WERI-Rb-1 (cell line): ENCODE measurements around the gene MAN1C1.
A peak's percentile ranks its signal among the peaks of the same experiment; 100 is the strongest.
"Not testable (repeated sequence)": the region's sequence is repeated elsewhere in the genome, so short reads cannot be mapped to it uniquely, and the experiment has no call there.

ENCODE experiments used
- DNase-seq: peaks from one replicate; pipeline ENCODE4 v3.0.0-alpha.2; 2020
- H3K27ac ChIP-seq: fragments of 250-450 bp; sonication (Bioruptor Pico); 2 replicates; pipeline ENCODE4 v1.5.1; 2020; ENCODE audit warnings: mild to moderate bottlenecking, moderate library complexity
- H3K27me3 ChIP-seq: fragments of 250-450 bp; sonication (Bioruptor Pico); 2 replicates; pipeline ENCODE4 v1.5.1; 2021; ENCODE audit warnings: mild to moderate bottlenecking, low read depth, moderate library complexity; ENCODE audit not compliant: insufficient read depth, severe bottlenecking
- H3K36me3 ChIP-seq: fragments of 250-450 bp; sonication (Bioruptor Pico); 2 replicates; pipeline ENCODE4 v1.5.1; 2020; ENCODE audit warnings: mild to moderate bottlenecking, moderate library complexity
- H3K4me3 ChIP-seq: 2 replicates; pipeline ENCODE4 v1.5.1; 2011; ENCODE audit warnings: low read depth, mild to moderate bottlenecking, control low read depth, low read length
- H3K9me3 ChIP-seq: fragments of 250-450 bp; sonication (Bioruptor Pico); 2 replicates; pipeline ENCODE4 v1.5.1; 2021; ENCODE audit warnings: mild to moderate bottlenecking, moderate library complexity; ENCODE audit not compliant: severe bottlenecking
- CTCF ChIP-seq: IDR thresholded peaks from 2 replicates; pipeline ENCODE4 v1.5.1; 2011; ENCODE audit warnings: low read depth, mild to moderate bottlenecking, control low read depth, inconsistent platforms, low read length

MAN1C1 gene

GRCh38 chr1:25691211-25691610 lies 74.6 kb downstream of the MAN1C1 start:
- no peak overlapping the region for H3K27ac ChIP-seq
- H3K27me3 ChIP-seq, result no peaks in the 10 kb centered on the region
- no peaks in the 10 kb centered on the region for H3K36me3 ChIP-seq
- no peak for DNase-seq
- no peaks in the 10 kb centered on the region for H3K9me3 ChIP-seq
- no peak overlapping the region for H3K4me3 ChIP-seq
- TF ChIP-seq CTCF, result no peak

- DNase-seq, result peak; percentile 73
- Histone ChIP-seq H3K27me3 (no peaks in the 10 kb centered on the region), H3K9me3 (no peaks in the 10 kb centered on the region), H3K36me3 (no peaks in the 10 kb centered on the region), H3K4me3 (no peak overlapping the region), H3K27ac (no peak overlapping the region)
- peak; percentile 92 for TF ChIP-seq CTCF
These were observed 76.0 kb downstream of the MAN1C1 start for GRCh38 chr1:25692560-25692959.

- Histone ChIP-seq H3K27ac (no peak overlapping the region), H3K9me3 (no peaks in the 10 kb centered on the region), H3K27me3 (no peaks in the 10 kb centered on the region), H3K4me3 (no peak overlapping the region), H3K36me3 (no peaks in the 10 kb centered on the region)
- no peak for DNase-seq
- no peak for TF ChIP-seq CTCF
These were observed 77.8 kb downstream of the MAN1C1 start for GRCh38 chr1:25694167-25695007.

GRCh38 chr1:25695090-25695770 lies 78.6 kb downstream of the MAN1C1 start:
- H3K9me3 ChIP-seq, result no peaks in the 10 kb centered on the region
- no peaks in the 10 kb centered on the region for H3K36me3 ChIP-seq
- H3K4me3 ChIP-seq, result no peak overlapping the region
- no peak overlapping the region for H3K27ac ChIP-seq
- peak; percentile 57 for TF ChIP-seq CTCF
- peak; percentile 60 for DNase-seq
- H3K27me3 ChIP-seq, result no peaks in the 10 kb centered on the region

GRCh38 chr1:25695771-25696311 lies 79.2 kb downstream of the MAN1C1 start:
- no peaks in the 10 kb centered on the region for H3K36me3 ChIP-seq
- H3K27ac ChIP-seq, result no peak overlapping the region
- H3K4me3 ChIP-seq, result no peak overlapping the region
- no peaks in the 10 kb centered on the region for H3K27me3 ChIP-seq
- H3K9me3 ChIP-seq, result no peaks in the 10 kb centered on the region
- DNase-seq, result no peak
- TF ChIP-seq CTCF, result no peak

GRCh38 chr1:25696643-25697042 lies 80.1 kb downstream of the MAN1C1 start:
- H3K27ac ChIP-seq, DNase-seq, H3K36me3 ChIP-seq, H3K9me3 ChIP-seq, H3K27me3 ChIP-seq, H3K4me3 ChIP-seq: not testable (repeated sequence)
